NOMO-1 treated with dmso at 0.1 percent for 144 hours (cell line): ENCODE measurements around the gene MLPH.

Experiments used
- DNase-seq: peaks from one replicate; lab custom pipeline; 2025; ENCODE audit not compliant: unreplicated experiment; lab: John Stamatoyannopoulos, UW

The MLPH gene

GRCh38 chr2:237478979-237479378 is 8.1 kb upstream of the MLPH start:
- DNase-seq = no peak

GRCh38 chr2:237479747-237480146 is 7.3 kb upstream of the MLPH start:
- DNase-seq = no peak

GRCh38 chr2:237480556-237480955 is 6.5 kb upstream of the MLPH start:
- no peak for DNase-seq

GRCh38 chr2:237480988-237481525 is 6.0 kb upstream of the MLPH start:
- DNase-seq = no peak

GRCh38 chr2:237482485-237482884 is 4.6 kb upstream of the MLPH start:
- DNase-seq = no peak

GRCh38 chr2:237483018-237483731 is 3.9 kb upstream of the MLPH start:
- DNase-seq = no peak

GRCh38 chr2:237485304-237485703 is 1.7 kb upstream of the MLPH start:
- no peak for DNase-seq

- DNase-seq = no peak
These were observed 1.2 kb upstream of the MLPH start for GRCh38 chr2:237485844-237486243.

GRCh38 chr2:237486334-237486818 is 675 bp upstream of the MLPH start:
- DNase-seq = no peak

GRCh38 chr2:237487496-237487895 is 445 bp downstream of the MLPH start:
- no peak for DNase-seq

- DNase-seq = no peak
These were observed 1.2 kb downstream of the MLPH start for GRCh38 chr2:237488295-237488694.

- no peak for DNase-seq
These were observed 2.1 kb downstream of the MLPH start for GRCh38 chr2:237488901-237489860.

GRCh38 chr2:237490009-237490711 is 3.1 kb downstream of the MLPH start:
- DNase-seq = no peak

GRCh38 chr2:237490795-237491194 is 3.7 kb downstream of the MLPH start:
- DNase-seq = no peak

GRCh38 chr2:237491515-237492118 is 4.6 kb downstream of the MLPH start:
- DNase-seq = no peak

- DNase-seq = no peak
These were observed 5.3 kb downstream of the MLPH start for GRCh38 chr2:237492137-237492890.

GRCh38 chr2:237494066-237494465 is 7.0 kb downstream of the MLPH start:
- no peak for DNase-seq

GRCh38 chr2:237495521-237496117 is 8.6 kb downstream of the MLPH start:
- no peak for DNase-seq

- DNase-seq = no peak
These were observed 9.4 kb downstream of the MLPH start for GRCh38 chr2:237496428-237496827.
